Erythroblast (primary cell): ENCODE measurements around the gene CMIP.

Source experiments
- GATA1 ChIP-seq: IDR thresholded peaks from 2 replicates; pipeline ENCODE4 v1.6.1; 2011; ENCODE audit warnings: low read depth, mild to moderate bottlenecking, control low read depth, low read length, moderate library complexity
- POLR2A ChIP-seq: IDR thresholded peaks from 2 replicates; pipeline ENCODE4 v1.6.1; 2011; ENCODE audit warnings: mild to moderate bottlenecking, low read length

DNA sequence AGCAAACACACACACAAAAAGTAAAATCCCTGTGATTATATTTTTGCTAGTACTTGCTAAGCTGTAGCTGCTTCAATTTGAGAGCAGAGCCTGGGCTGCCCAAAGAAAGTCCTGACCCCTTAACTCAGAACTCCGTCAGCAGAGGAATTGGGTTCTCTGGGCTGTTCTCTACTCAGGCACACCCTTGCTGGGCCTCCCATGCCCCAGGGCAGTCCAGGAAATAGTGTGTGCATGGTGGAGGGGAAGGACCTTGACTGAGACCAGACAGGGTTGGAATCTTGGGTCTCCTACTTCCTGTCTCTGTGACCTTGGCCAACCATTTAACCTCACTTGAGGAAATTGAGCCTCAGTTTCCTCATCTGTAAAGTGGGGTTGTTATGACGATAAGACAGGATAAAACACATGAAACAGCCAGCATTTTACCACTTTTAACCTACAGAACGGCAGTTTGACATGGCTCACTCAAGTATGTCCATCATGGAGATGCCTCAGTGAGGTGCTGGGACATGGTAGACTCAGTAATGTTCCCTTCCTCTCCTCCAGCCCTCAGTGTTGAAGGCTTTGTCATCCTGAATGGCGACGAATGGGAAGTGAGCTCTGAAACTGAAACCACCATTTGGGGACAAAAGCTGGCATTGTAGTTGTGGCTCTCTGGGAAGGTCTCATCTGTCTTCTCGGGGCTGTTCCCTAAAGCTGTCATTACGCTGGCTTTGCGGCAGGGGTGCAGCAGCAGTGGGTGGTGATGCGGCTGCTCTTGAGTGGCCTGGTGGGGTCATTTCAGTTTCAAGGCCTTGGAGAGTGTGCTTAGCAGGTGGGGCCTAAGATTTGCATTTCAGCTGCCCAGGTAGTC, 74.9 kb downstream of the CMIP start:
- TF ChIP-seq POLR2A (no peak), GATA1 (no peak)
